Stimulated activated naive CD8-positive, alpha-beta T cell treated with anti-CD3 and anti-CD28 coated beads, Interleukin-15, Interleukin-2, amounts not matched to agents 100 U/mL and 50 U/mL, for 24 hours (primary cell): ENCODE measurements around the gene THSD7B.

Experiments
- ATAC-seq: fragments of 150-1000 bp; cut with Tn5 transposase; one replicate; pipeline ENCODE4 v1.10.0; 2021
- DNase-seq: peaks from one replicate; pipeline ENCODE4 v3.0.0; 2021

The THSD7B gene

DNA sequence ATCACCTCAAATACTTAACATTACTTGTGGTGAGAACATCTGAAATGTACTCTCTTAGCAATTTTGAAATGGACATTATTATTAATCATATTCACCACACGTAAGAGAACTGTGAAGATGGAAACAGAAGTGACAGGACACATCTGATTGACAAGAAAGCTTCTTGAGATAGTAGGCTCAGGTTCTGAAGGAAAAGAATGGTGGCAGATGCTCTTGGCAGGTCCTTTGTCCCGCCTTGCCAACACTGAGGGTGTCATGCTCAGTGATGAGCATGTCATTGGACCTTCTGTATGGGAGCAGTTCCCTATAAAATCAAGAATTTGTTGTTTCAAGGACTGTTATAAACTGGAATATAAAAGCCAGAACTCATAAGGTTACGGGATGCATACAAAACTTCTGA lies 428.1 kb downstream of the THSD7B start:
- DNase-seq: no peak
- ATAC-seq: no peak

DNA sequence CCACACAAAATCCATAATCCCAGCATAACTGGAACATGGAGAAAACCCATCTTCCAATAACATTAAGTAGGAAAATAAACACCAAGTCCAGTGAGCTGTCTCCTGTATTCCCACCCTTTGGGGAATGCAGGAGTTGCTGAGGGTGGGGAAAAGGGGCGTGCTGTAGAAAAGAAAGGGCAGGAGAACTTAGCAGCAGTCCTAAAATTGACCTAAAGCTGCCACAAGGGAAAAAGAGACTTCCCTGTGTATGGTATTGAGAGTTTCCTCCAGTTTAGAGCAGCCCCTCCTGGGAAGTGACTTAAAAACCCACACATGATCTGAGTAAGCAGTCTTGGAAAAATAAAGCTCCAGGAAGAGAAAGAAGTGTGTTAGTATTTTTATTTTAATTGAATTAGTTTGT lies 428.8 kb downstream of the THSD7B start:
- no peak for ATAC-seq

DNA sequence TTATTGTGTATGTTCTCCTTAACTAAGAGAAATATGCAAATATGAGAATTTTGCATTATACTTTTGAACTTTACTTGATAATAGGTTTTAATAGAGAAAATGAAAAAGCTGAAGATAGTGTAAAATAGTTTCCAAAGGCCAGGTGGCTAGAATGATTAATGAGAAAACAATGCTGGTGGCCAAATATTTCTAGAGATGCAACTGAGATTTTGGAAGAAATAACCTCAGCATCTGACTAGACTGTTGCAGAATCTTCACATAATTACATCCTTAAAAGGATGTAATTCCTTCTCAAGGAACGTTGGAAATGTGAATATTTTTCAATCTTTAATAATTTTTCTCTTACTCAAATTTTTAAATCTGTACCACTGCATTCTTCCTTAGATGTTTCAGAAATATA lies 434.4 kb downstream of the THSD7B start:
- ATAC-seq (no peak), DNase-seq (no peak)

More for the DNA sequence above, 428.8 kb downstream of the THSD7B start:
- no peak for DNase-seq

DNA sequence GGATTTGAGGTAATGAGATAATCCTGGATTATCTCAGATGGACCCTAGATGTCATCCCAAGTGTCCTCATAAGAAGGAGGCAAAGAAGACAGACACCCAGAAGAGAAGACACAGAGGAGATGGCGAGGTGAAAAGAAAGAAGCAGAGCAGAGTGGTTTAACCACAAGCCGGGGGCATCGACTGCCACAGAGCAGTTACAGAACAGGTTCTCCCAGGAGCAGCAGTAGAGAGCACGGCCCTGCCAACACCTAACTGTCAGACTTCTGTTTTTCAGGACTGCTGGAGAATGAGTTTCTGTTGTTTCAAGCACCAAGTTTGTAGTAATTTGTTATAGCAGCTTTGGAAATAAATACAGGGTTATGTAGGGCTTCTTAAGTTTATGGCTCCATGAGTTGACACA lies 437.0 kb downstream of the THSD7B start:
- DNase-seq (no peak), ATAC-seq (no peak)

DNA sequence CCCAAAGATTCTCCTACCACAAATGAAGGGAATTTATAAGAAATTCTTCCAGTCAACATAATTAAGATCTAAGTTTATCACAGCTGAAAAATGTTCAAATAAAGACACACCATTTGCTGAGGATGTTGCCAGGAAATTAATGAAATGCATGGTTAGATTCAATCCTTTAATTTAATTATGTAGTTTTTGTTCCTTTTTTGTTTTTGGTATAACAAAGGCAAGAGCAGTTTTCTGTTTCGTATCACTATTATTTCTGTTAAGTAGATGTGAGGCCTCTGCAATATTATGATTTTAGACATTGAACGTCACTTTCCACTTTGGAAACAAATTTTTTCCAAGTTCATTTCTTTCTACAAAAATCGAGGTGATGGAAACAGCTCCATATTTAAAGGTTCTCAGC lies 440.0 kb downstream of the THSD7B start:
- ATAC-seq: no peak
- DNase-seq: no peak

DNA sequence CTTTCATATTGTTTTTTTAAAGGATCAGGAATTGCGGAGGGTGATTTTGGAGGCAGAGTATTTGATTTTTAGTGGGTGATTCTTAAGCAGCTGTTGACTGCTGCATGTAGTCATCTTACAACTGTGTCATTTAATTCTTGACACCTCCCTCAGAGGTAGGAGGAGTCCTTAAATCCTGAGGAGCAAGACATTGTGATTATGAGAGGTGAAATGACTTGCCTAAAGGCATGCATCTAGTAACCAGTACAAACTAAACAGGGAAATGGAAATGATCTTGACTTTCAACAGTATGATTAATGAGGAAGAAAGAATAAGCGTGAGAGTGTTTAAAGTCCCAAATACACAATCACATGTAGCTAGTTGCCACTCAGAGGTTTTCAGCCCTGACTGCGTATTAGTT lies 440.7 kb downstream of the THSD7B start:
- no peak for DNase-seq
- ATAC-seq: no peak

DNA sequence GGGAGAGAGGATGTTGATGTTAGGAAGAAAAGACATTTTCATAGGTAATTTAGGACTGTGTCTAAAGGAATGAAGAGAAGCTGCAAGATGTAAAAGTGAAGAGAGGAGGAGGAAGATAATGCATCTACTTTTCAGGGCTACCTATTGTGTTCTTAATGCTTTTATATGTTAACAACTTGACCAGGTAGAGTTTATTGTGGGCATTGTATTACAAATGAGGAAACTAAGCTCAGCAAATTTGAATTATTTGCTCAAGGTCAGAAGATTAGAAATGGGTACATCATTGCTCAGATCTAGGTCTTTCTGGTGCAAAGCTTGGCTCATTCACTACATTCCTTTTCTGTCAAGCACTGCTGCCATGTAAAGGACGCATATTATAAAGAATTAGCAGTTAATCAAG lies 441.7 kb downstream of the THSD7B start:
- ATAC-seq (no peak), DNase-seq (no peak)

DNA sequence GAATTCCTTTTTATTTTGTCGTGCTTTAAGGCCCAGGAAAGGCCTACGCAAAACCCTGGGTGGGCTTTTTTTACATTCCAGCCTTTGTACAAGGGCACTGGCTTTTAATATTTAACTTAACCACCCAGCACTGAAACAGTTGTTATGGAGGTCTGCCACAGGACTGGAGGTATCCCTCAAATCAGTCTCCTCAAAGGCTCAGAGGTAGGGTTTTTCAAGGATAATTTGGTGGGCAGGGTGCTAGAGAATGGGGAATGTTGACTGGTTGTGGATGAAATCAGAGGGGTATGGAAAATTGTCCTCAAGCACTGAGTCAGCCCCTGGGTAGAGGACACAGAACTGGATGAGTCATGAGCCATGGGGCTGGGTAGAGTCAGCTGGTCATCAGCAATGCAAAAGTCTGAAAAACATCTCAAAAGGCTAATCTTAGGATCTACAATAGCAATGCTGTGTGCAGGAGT lies 443.1 kb downstream of the THSD7B start:
- DNase-seq: no peak
- ATAC-seq: no peak

DNA sequence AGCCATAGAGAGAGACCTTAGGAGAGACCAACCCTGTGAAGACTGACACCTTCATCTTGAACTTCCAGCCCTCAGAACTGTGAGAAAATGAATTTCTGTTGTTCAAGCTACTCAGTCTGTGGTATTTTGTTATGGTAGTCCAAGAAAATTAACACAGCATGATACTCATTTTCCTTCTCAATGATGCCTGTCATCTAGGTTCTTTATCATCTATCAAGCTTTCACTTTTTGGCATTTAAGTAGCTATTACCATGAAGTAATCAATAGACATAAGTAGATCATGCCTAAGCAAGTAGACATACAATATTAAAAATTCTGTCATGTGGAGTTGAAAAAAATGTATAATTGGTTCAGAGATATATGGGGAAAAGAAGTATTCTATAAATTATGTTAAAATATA lies 444.7 kb downstream of the THSD7B start:
- DNase-seq (no peak), ATAC-seq (no peak)

DNA sequence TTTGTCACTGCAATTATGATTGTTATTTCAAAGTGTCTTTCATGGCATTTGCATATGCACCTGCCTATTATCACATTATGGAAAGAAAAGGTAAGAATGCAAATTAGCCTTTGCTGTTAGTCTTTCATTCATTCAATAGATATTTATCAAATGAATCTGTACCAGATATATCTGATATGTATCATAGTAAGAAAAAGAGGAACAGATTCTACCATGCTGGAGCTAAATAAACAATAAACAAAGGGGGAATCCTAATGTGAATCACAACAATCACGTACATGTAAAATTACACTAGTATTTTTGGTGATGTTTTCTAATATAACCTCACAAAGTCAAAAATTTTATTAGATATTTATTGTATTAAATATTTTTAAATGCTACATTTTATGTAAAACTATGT lies 446.4 kb downstream of the THSD7B start:
- DNase-seq: no peak
- ATAC-seq: no peak

DNA sequence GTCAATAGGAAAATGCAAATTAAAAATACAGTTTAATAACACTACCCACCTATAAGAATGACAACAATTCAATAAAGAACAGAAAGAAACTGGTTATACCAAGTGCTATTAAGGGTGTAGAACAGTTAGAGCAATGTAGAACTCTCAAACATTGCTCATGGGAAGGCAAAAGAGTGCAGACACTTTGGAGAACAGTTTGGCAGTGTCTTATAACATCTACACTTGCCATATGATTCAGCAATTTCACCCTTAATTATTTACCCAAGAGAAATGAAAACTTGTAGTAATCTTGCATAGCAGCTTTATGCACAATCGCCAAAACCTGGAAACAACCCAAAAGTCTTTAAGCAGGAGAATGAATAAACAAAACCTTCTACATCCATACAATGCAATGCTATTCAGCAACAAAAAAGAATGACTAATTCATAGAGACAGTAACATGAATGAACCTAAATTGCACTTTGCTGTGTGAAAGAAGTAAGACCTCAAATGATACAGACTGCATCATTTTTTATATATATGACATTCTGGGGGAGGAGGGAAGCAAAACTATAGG lies 455.2 kb downstream of the THSD7B start:
- DNase-seq: no peak

DNA sequence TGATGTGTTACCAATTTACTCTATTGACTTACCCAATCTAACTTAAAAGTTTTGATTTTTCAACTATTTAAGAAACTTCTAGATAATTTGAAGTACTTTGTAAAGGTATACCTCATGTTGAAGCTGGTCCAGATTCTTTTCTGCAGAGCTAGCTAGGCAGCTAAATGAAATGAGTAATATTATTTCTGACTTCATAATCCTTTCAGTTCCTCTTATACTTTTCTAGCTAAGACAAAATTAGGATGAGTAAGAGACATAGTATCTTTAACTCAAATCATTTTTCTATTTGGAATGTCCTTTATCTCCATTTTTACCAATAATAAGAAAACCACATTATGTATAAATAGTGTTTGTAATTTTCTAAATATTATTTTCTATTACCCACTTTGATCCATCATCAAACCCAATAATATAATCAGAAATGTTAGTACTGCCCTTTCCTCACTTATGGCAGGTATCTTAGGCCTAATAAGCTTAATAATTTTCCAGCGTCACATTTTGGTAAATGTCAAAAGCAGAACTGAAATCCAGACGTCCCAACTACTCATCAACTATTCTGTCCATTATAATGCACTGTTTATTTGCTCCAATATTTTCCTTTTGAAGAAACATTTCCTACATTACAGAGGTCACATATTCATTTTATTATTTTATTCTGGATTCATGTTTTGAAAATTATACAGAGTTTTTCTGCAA lies 456.6 kb downstream of the THSD7B start:
- ATAC-seq: no peak
- DNase-seq: no peak

More for the DNA sequence above, 455.2 kb downstream of the THSD7B start:
- ATAC-seq: no peak

DNA sequence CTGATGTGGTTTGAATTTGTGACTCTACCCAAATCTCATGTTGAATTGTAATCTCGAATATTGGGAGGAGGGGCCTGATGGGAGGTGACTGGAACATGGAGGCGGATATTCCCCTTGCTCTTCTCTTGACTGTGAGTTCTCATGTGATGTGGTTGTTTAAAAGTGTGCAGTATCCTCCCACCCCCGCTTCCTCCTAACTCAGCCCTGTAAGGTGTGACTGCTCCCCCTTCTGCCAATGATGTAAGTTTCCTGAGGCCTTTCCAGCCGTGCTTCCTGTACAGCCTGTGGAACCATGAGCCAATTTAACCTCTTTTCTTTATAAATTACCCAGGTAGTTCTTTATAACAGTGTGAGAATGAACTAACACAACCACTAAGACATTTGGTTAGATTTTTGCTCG lies 458.4 kb downstream of the THSD7B start:
- DNase-seq: no peak
- no peak for ATAC-seq

DNA sequence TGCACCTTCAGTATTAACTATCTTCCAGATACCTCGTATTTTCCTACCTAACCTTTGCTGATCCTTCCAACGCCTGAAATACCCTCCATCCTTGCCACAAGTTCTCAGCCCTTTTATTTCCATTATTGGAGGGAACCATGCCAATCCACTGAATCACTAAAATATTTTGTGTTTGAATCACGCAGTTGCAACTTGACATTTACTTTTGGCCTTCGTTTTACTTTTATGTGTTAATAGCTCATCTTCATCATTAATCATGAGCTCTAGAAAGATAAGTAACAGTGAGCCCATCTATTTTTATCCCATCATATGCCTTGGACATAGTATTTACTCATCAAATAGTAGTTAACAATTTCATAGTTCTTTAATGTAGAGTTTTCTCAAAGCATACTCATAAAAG lies 463.2 kb downstream of the THSD7B start:
- ATAC-seq (no peak), DNase-seq (no peak)

DNA sequence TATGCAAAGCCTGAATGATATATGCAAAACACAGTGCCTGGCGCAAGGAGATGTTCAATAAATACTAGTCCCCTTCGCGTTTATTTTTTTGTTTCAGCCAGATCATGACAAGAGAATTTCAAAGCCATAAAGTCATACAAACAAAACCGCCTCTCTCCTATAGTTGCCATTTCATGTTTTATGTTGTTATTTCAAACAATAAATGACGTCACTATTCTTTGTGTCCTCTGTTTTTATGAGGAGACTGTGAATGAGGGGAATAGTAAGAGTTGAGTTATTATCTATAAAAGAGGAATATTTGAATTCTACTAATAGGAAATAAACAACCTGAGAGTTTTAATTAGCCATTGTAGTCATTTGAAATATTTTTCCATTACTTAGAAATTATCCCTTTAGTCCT lies 464.5 kb downstream of the THSD7B start:
- ATAC-seq (no peak), DNase-seq (no peak)

DNA sequence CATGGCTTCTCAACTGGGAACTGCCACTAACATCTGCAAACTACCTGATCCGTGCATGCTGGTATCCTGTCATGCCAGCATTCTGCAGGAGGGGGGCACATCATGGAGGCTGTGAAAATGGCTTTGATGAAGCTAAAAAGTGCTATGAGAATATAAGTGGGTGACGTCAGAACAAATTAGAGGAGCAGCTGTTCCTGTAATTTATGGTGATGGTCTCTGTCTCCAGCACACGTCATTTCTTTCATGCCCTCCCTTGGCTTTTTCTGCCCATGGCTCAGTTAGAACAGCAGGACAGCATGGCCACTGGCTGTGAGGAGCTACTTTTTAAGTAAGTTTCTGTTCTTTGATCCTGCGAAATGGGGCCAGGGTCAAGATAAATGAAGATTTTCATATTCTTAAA lies 466.3 kb downstream of the THSD7B start:
- DNase-seq (no peak), ATAC-seq (no peak)

DNA sequence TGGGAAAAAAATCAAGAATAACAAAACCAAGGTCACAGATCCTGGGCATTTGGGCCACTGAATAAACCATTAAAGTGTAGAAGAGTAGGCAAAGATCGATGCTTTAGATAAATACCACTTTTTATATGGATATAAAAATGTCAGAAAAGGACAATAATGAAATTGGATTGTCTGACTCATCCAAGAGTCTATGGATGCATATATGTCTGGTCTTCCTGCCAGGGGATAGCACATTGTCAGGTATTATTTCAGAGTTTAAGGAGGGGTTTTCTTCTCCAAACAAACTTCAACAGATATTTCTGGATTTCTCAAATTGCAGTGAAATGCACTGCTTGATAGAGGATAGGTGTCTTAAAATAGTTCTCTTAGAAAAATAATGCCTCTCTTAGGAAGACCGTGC lies 466.7 kb downstream of the THSD7B start:
- ATAC-seq (no peak), DNase-seq (no peak)

DNA sequence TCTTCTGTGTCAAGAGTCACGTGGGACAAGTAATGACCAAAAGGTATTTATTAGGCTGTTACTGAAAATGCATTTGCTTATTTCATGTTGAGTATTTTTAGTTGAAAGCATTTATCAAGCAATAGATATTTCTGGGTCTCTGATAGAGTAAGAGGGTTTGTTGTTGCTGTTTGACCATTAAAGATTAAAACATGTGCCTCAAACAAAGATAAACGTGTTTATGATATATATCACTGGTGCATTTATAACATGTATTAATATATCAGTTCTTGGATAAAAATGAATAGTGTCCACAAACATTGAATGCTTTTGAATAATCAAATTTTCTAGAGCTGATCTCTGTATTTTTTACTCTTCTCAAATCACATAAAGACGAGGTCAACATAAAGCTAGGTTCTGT lies 467.7 kb downstream of the THSD7B start:
- DNase-seq: no peak

DNA sequence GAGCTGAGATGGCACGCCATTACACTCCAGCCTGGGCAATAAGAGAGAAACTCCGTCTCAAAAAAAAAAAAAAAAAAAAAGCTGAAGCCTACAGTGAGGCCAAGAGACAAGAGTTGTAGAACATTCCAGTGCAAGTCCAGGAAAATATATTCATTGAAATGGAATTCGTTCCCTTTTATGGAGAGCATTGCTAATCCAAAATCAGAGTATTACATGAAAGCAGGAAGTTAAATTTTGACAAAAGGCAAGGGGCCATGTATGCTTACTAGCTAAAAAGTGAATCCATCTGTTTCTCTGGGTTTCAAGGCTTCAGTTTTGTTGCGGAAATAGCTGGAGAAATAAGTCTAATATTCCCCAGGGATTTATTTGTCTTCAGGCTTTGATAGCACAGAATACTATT lies 471.7 kb downstream of the THSD7B start:
- no peak for DNase-seq
- ATAC-seq: no peak

More for the DNA sequence above, 467.7 kb downstream of the THSD7B start:
- no peak for ATAC-seq

DNA sequence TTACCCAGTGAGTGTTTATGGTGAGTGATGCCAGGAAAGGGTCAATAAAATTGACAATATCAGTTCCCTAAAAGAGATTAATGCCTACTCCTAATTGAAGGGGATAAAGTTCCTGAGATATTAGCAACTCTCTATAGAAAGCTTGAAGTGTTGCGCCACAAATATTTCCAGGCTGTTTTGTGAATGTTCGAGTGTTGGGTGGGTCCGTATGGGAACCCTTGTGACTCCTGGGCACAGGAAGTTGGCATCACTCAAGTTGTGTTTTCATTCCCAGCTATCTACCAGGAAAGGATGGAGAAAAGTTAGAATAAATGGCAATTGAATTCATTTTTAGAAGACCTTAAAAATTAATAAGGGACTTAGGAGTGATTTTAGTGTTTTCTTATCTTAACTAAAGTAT lies 472.7 kb downstream of the THSD7B start:
- ATAC-seq (no peak), DNase-seq (no peak)

DNA sequence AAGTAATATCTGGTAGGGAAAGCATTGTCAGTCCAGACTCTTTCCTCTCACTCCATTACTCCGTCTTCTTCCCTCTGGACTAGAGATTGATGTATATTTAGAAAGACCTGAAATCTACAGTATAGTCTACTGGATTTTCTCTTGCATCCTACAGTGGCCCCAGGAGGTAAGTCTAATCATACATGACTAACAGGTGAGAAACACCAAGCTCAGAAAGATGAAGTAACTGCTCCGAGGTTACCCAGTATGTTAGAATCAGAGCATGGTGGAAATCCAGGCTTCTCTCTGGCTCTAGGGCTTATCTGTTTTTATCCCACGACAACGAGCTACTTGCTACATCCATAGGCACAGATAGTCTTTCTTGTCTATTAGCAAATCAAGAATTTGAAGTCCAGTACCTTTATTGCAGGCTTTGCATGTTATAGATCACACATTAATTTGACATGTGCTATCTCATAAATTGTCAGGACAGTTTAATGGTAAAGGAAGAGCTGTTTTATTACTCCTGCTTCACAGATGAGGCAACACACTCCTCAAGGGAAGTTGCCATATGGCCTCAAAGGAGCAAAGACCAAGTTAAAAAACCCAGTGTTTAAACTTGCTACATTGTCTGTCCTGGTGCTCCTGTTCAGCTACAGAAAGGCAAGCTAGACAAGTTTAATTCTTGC lies 484.3 kb downstream of the THSD7B start:
- ATAC-seq: no peak
- no peak for DNase-seq

DNA sequence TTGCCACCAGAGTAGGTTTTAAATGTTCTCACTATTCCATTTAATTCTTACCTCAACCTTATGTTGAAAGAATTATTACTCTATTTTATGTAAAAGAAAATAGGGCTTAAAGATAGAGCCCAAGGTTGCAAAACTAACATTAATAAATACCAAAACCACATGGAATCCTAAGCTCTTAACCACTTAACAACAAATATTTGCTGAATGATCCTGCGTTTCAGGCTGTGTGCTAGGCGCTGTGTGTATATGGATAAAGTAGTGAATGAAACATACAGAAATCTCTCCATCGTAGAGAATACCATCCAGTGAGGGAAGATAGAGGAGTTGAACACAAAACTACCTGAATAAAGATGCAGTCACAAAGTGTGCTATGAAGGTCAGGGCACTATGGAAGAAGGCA lies 485.1 kb downstream of the THSD7B start:
- no peak for ATAC-seq
- DNase-seq: no peak

DNA sequence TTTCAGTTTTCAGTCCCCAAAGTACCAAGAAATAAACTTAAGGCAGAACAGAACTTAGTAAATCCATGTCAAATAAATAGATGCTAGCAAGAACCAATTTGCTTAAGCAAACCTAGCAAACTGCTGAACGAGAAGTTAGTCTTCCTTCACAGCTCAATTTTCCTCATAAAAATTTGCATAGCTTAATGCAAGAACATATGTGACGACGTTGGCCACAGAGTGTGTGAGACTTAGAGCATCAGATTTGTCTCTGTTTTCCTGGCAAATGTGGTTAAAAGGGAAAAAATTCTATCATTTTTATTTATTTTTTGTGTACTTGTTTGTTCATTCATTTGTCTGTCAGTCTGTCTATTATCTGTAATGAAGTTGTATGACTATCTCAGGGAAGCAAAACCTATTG lies 485.7 kb downstream of the THSD7B start:
- DNase-seq (no peak), ATAC-seq (no peak)

DNA sequence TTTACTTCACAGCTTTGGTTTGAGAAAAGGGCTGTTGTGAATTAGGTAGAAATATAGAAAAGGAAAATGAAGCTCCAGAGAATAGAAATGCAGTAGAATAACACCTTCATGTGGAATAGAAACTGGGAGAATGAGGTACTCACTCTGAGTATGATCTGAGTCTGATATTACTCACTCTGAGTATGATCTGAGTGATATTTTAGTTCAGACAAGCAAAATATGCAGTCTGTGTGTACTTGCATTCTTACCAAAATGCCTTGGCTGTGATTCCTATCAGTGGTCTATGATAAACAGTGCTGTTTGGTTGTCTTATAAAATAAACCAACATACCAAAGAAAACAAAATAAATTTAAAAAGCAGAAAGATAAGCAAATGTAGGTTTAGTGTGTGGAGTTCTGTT lies 487.6 kb downstream of the THSD7B start:
- DNase-seq (no peak), ATAC-seq (no peak)
